Cardiac atrium fibroblast (primary cell): Measurements from ENCODE around the gene PHLDA3. TPM values are rescaled to one million over a fixed set of nuclear protein-coding genes. Genes with fewer than 3 reads are reported as not detected.

Experiments
- total RNA-seq: library from RNA; depleted of rRNA; stranded (reverse); fragments of >200 nt; gene quantifications from 2 replicates; pipeline ENCODE4 v1.2.3, GENCODE V29; 2015

The PHLDA3 gene
- 39.7 and 49.2 TPM in 2 replicates for total RNA-seq

GRCh38 chr1:201468844-201469644, at the start of gene PHLDA3:
Gene PHLDA3 (minus strand): TSS chr1:201469188. CDS start chr1:201468786, 402 bp downstream.

GRCh38 chr1:201506557-201507359, 37.8 kb upstream of the PHLDA3 start, which contains the start of gene CSRP1:
Gene CSRP1 (minus strand): TSS chr1:201507123. CDS start chr1:201496303, 10,820 bp downstream.

Other genes starting within 250 kb of the PHLDA3 start
- 0.18 and 0.32 TPM in 2 replicates for gene PKP1, start 185.7 kb downstream of the PHLDA3 start, total RNA-seq
- gene TNNT2, start 91.5 kb downstream of the PHLDA3 start, total RNA-seq, result not detected in 2 replicates
- not detected in 2 replicates for gene LAD1, start 69.9 kb downstream of the PHLDA3 start, total RNA-seq
- not detected in 2 replicates for gene TNNI1, start 47.5 kb downstream of the PHLDA3 start, total RNA-seq
- 654 and 815 TPM in 2 replicates for gene CSRP1, start 37.9 kb upstream of the PHLDA3 start, total RNA-seq
- gene NAV1, start 69.9 kb upstream of the PHLDA3 start, total RNA-seq, result 74.6 and 105 TPM in 2 replicates